WERI-Rb-1 (cell line): ENCODE measurements around the gene TSPAN3.

Experiments
- DNase-seq: peaks from one replicate; pipeline ENCODE4 v3.0.0-alpha.2; 2020
- H3K27ac ChIP-seq: fragments of 250-450 bp; sonication (Bioruptor Pico); 2 replicates; pipeline ENCODE4 v1.5.1; 2020; ENCODE audit warnings: mild to moderate bottlenecking, moderate library complexity
- H3K27me3 ChIP-seq: fragments of 250-450 bp; sonication (Bioruptor Pico); 2 replicates; pipeline ENCODE4 v1.5.1; 2021; ENCODE audit warnings: mild to moderate bottlenecking, low read depth, moderate library complexity; ENCODE audit not compliant: insufficient read depth, severe bottlenecking
- H3K36me3 ChIP-seq: fragments of 250-450 bp; sonication (Bioruptor Pico); 2 replicates; pipeline ENCODE4 v1.5.1; 2020; ENCODE audit warnings: mild to moderate bottlenecking, moderate library complexity
- H3K4me3 ChIP-seq: 2 replicates; pipeline ENCODE4 v1.5.1; 2011; ENCODE audit warnings: low read depth, mild to moderate bottlenecking, control low read depth, low read length
- H3K9me3 ChIP-seq: fragments of 250-450 bp; sonication (Bioruptor Pico); 2 replicates; pipeline ENCODE4 v1.5.1; 2021; ENCODE audit warnings: mild to moderate bottlenecking, moderate library complexity; ENCODE audit not compliant: severe bottlenecking
- CTCF ChIP-seq: IDR thresholded peaks from 2 replicates; pipeline ENCODE4 v1.5.1; 2011; ENCODE audit warnings: low read depth, mild to moderate bottlenecking, control low read depth, inconsistent platforms, low read length

TSPAN3 gene

GRCh38 chr15:77070495-77071304 is at the start of gene TSPAN3:
TSPAN3 (minus strand) TSS chr15:77071109; CDS start chr15:77070954, 155 bp downstream.
- Histone ChIP-seq H3K36me3 (peaks cover 31% of the 10 kb centered on the region), H3K4me3 (peak within 1 kb of the TSS; percentile 95), H3K27ac (peak within 1 kb of the TSS; percentile 94), H3K9me3 (no peaks in the 10 kb centered on the region), H3K27me3 (no peaks in the 10 kb centered on the region)
- no peak for TF ChIP-seq CTCF
- DNase-seq = peak; percentile 95

- H3K4me3 ChIP-seq = no peak overlapping the region
- DNase-seq = no peak
- H3K36me3 ChIP-seq = no peaks in the 10 kb centered on the region; the same call in 1 of the 2 replicates
- no peak overlapping the region for H3K27ac ChIP-seq
- H3K9me3 ChIP-seq = no peaks in the 10 kb centered on the region
- no peak for TF ChIP-seq CTCF
- no peaks in the 10 kb centered on the region for H3K27me3 ChIP-seq
These were observed 49.7 kb upstream of the TSPAN3 start for GRCh38 chr15:77120576-77120975.

GRCh38 chr15:77119446-77119845 is 48.5 kb upstream of the TSPAN3 start:
- H3K9me3 ChIP-seq = no peaks in the 10 kb centered on the region
- no peak overlapping the region for H3K4me3 ChIP-seq
- TF ChIP-seq CTCF = no peak
- no peaks in the 10 kb centered on the region for H3K27me3 ChIP-seq
- H3K27ac ChIP-seq = no peak overlapping the region
- no peaks in the 10 kb centered on the region for H3K36me3 ChIP-seq
- DNase-seq = no peak

GRCh38 chr15:77118882-77119321 is 48.0 kb upstream of the TSPAN3 start:
- H3K9me3 ChIP-seq = no peaks in the 10 kb centered on the region
- peak; percentile 38 for DNase-seq
- H3K27me3 ChIP-seq = no peaks in the 10 kb centered on the region
- no peaks in the 10 kb centered on the region for H3K36me3 ChIP-seq
- TF ChIP-seq CTCF = peak; percentile 62
- H3K4me3 ChIP-seq = no peak overlapping the region
- H3K27ac ChIP-seq = no peak overlapping the region

GRCh38 chr15:77115179-77115578 is 44.3 kb upstream of the TSPAN3 start:
- no peak for DNase-seq
- no peak overlapping the region for H3K27ac ChIP-seq
- no peak for TF ChIP-seq CTCF
- no peaks in the 10 kb centered on the region for H3K27me3 ChIP-seq
- no peaks in the 10 kb centered on the region for H3K9me3 ChIP-seq
- H3K36me3 ChIP-seq = no peaks in the 10 kb centered on the region
- H3K4me3 ChIP-seq = no peak overlapping the region
